ENCODE measurements around the gene XPR1. TPM values are rescaled to one million over a fixed set of nuclear protein-coding genes. Genes with fewer than 3 reads are reported as not detected.

The XPR1 gene
- total and polyA plus RNA-seq, 2 of the 8 experiments (the other 6 are each of a cell fraction or from before 2014, with no cell fraction given) = 28.6 to 43.9 TPM

DNA sequence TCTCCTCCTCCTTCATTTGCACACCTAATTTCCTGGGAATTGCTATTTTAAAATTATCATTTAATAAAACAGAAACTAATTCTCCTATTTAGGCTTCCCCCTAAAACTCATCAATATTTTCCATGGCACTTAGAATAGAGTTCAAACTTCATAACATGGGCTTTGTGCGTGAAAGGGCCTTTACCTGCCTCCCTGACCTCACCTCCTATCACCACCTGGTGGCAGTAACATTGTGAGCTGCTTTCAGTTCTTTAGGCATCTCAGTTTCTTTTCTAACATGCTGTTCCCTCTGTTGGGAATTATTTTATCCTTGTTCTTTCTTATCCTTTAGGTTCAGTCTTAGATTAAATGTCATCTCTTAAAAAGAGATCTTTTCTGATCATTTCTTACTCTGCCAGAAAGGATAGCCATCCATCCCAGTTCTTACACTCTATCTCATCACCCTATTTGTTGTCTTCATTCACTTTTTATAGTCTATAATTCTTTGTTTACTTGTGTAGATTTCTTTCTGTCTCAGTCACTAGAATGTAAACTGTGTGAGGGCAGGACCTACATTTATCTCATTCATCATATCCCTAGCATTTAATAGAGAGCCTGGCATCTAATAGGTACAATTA, 147.1 kb downstream of the XPR1 start:
- H3K4me2 ChIP-seq (ENCODE audit: insufficient read depth in 1 of 2, low read depth in 2 of 2, low read length in 2 of 2) = no peak overlapping the region
- no peaks in the 10 kb centered on the region for H3K23me2 ChIP-seq (ENCODE audit: low read depth, low read length)
- POLR2A ChIA-PET (ENCODE audit: partially characterized antibody) = interaction anchor here (0.6 to 1.6 kb wide), 2 partner anchors 168 to 263 kb away, joined by 4 read pairs; no protein-coding TSS in a partner anchor
- CTCF ChIA-PET (ENCODE audit: partially characterized antibody) = interaction anchor here (0.6 to 2.0 kb wide), 17 partner anchors 9 to 371 kb away, joined by 3 to 11 read pairs (median 3); no protein-coding TSS in a partner anchor
- no peak overlapping the region for H3K14ac ChIP-seq (ENCODE audit: insufficient read length)
- no peak overlapping the region for H2AFZ ChIP-seq (ENCODE audit: low read length)
- TF ChIP-seq RAD21 (IDR thresholded peaks at IDR 0.05 in 1 of 2, conservative IDR thresholded peaks at IDR 0.05 in 1 of 2; ENCODE audit: low read depth in 2 of 2, low read length in 2 of 2) = peak; percentile 64 to 65
- no peak for TF ChIP-seq TAF7 (optimal IDR thresholded peaks at IDR 0.05; ENCODE audit: borderline replicate concordance, low read depth, low read length)
- TF ChIP-seq, protein P1, sequence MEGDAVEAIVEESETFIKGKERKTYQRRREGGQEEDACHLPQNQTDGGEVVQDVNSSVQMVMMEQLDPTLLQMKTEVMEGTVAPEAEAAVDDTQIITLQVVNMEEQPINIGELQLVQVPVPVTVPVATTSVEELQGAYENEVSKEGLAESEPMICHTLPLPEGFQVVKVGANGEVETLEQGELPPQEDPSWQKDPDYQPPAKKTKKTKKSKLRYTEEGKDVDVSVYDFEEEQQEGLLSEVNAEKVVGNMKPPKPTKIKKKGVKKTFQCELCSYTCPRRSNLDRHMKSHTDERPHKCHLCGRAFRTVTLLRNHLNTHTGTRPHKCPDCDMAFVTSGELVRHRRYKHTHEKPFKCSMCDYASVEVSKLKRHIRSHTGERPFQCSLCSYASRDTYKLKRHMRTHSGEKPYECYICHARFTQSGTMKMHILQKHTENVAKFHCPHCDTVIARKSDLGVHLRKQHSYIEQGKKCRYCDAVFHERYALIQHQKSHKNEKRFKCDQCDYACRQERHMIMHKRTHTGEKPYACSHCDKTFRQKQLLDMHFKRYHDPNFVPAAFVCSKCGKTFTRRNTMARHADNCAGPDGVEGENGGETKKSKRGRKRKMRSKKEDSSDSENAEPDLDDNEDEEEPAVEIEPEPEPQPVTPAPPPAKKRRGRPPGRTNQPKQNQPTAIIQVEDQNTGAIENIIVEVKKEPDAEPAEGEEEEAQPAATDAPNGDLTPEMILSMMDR (IDR thresholded peaks at IDR 0.05; ENCODE audit: control extremely low read depth in 1 of 3, insufficient read depth in 1 of 3, low read depth in 1 of 3, low read length in 3 of 3) = peak; percentile 62 to 78 (median 64)
- TF ChIP-seq SP2 (IDR thresholded peaks at IDR 0.05; ENCODE audit: low read length) = no peak
- no peak overlapping the region for H2BK20ac ChIP-seq (ENCODE audit: low read length)
- H2BK12ac ChIP-seq (ENCODE audit: low read depth, low read length) = no peak overlapping the region
- no peak overlapping the region for H3K9ac ChIP-seq (replicated peaks in 1 of 4; ENCODE audit: extremely low read depth in 1 of 4, low read depth in 3 of 4, low read length in 3 of 4)
- H3K9me3 ChIP-seq (ENCODE audit: insufficient read depth in 2 of 2, low read depth in 1 of 2, low read length in 1 of 2) = no peaks in the 10 kb centered on the region
- H2AK5ac ChIP-seq (ENCODE audit: low read depth, low read length) = no peak overlapping the region
- no peaks in the 10 kb centered on the region; the same call in 1 of the 2 replicates for H3K79me1 ChIP-seq (ENCODE audit: low read depth, low read length)
- no peak overlapping the region for H2BK15ac ChIP-seq (ENCODE audit: low read length)
- H2BK5ac ChIP-seq (ENCODE audit: low read depth, low read length) = no peak overlapping the region
- WGBS, 2 experiments (ENCODE audit: extremely low coverage in 1 of 2, insufficient coverage in 1 of 2, insufficient read length in 1 of 2, insufficient replicate concordance in 2 of 2, low coverage in 1 of 2, low lambda C conversion rate in 2 of 2, missing lambda C conversion rate in 1 of 2) = 77% methylated on average over 1 of the region's 1 CpG; no CpG with 5 or more reads in 1 of the 2 experiments
- no peak overlapping the region for H2BK120ac ChIP-seq (replicated peaks; ENCODE audit: low read depth, low read length)
- H3K23ac ChIP-seq (ENCODE audit: insufficient read length) = no peak overlapping the region
- H4K5ac ChIP-seq (ENCODE audit: insufficient read length, low read depth, low read length) = no peak overlapping the region
- no peaks in the 10 kb centered on the region; a peak in 1 of 8 replicates for H3K36me3 ChIP-seq (ENCODE audit: control insufficient read depth in 2 of 4, insufficient read depth in 4 of 4, low read length in 3 of 4)
- no peaks in the 10 kb centered on the region for H3K27me3 ChIP-seq (replicated peaks in 1 of 4; ENCODE audit: control insufficient read depth in 3 of 4, extremely low read depth in 1 of 4, insufficient read depth in 3 of 4, low read length in 3 of 4)
- DNase-seq (ENCODE audit: low read depth in 1 of 2, low spot score in 2 of 2) (no peak), FAIRE-seq (peak; percentile 78)
- H4K91ac ChIP-seq (replicated peaks; ENCODE audit: insufficient read length, low read length) = no peak overlapping the region
- peaks cover 0 to 2% of the 10 kb centered on the region in 2 experiments for H4K20me1 ChIP-seq (replicated peaks in 1 of 2; ENCODE audit: control insufficient read depth in 1 of 2, insufficient read depth in 2 of 2, low read length in 2 of 2)
- H3K4ac ChIP-seq (replicated peaks; ENCODE audit: insufficient read length, low read depth, low read length) = no peak overlapping the region
- H3K4me1 ChIP-seq (replicated peaks in 1 of 4; ENCODE audit: control insufficient read depth in 3 of 4, insufficient read depth in 4 of 4, low read length in 3 of 4) = no peaks in the 10 kb centered on the region
- peaks cover 0 to 5% of the 10 kb centered on the region in 2 experiments; a peak in 1 of 4 replicates for H3K79me2 ChIP-seq (ENCODE audit: control insufficient read depth in 1 of 2, insufficient read depth in 2 of 2, low read length in 2 of 2)
- no peak overlapping the region for H3K27ac ChIP-seq (ENCODE audit: low read depth, low read length)
- no peak overlapping the region for H3K4me3 ChIP-seq (ENCODE audit: extremely low read depth in 1 of 4, insufficient read depth in 2 of 4, low read depth in 3 of 4, low read length in 4 of 4)
- H4K8ac ChIP-seq (ENCODE audit: extremely low read depth, insufficient read depth, low read length) = no peak overlapping the region
- no peak overlapping the region for H3K18ac ChIP-seq (ENCODE audit: extremely low read depth, low read length)
- no peak overlapping the region for H3K56ac ChIP-seq (replicated peaks; ENCODE audit: insufficient read length, low read depth, low read length)

All from H1 (cell line).